NK-92 (cell line): Measurements from ENCODE around the gene FAM180A.
"Not testable (repeated sequence)": the region's sequence is repeated elsewhere in the genome, so short reads cannot be mapped to it uniquely, and the experiment has no call there.

Experiments used
- DNase-seq: peaks from one replicate; lab custom pipeline; 2025; ENCODE audit not compliant: unreplicated experiment; lab: John Stamatoyannopoulos, UW

Gene FAM180A

GRCh38 chr7:135715055-135715522, 33.5 kb downstream of the FAM180A start:
- DNase-seq: no peak

- no peak for DNase-seq
Measured at GRCh38 chr7:135714534-135715009, 34.0 kb downstream of the FAM180A start.

DNA sequence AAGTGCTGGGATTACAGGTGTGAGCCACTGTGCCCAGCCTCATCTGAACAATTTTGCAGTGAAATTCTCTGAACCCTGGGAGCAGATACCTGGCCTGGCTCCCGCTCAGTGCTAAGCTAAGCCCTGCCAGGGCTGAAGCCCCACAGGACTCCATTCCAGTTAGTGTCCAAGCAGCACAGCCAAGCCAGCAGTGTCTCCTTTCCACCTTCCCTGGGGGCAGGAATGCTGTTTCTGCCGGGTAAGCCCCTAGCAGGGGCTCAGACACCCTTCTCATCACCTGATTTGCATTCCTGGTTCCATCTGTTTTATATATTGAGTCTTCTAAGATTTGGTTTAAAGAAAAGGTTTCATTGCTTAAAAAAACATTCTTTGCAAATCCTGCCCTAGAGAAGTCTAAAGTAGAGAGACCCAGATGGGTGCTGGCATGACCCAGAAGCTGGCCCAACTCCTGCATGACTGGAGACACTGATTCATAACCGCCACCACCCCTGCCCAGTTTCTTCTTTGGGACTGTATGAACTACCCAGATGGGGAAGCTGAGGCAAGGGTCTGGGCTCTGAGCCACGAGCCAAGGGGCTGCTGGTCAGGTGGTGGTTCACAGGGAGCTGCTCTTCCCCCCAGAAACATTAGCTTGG, 34.7 kb downstream of the FAM180A start:
- no peak for DNase-seq

DNA sequence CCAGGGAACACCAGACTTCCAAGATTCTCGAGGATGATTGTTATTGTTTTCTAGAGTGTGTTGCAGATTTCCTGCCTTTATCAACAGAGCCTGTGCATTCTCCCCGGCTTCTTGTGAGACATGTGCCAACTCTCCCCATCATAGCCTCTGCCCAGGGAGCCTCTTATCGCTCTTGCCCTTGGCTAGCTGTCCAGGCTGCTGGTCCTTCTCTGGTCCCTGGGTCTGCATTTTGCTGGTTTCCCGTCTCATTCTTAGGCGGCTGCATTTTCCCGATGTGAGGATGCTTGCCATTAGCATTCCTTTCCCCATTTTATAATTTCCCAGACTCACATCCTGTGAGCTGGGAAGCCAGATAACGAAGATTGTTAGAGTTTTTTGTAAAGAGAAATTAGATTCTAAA, 35.8 kb downstream of the FAM180A start:
- no peak for DNase-seq

DNA sequence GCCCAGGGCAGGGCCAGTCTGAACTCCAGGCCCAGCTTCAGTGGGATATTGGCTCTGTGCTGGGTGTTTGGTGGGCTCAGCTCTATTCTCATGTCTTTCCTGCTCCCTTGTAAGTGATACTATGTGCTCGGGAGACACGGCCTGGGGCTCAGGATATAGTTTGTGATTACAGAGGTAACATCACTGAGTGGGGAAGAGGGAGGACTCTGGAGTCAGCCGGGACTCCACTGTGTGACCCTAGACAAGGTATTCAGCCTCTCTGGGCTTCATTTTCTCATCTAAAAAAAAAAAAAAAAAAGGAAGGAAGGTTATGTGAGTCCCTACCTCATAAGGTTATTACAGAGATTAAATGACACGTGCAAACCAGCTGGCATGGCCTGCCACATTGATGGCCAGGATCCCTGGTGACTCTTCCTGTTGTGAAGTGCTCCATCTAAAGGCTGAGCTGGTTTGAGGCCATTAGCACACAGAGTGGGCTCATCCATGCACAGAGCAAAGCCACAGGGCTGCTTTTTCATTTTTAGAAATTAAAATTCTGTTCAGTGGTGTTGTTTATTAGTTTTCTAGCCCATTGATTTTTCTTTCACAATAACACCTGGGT, 36.3 kb downstream of the FAM180A start:
- DNase-seq: no peak

- no peak for DNase-seq
Measured at GRCh38 chr7:135711139-135711469, 37.5 kb downstream of the FAM180A start.

DNA sequence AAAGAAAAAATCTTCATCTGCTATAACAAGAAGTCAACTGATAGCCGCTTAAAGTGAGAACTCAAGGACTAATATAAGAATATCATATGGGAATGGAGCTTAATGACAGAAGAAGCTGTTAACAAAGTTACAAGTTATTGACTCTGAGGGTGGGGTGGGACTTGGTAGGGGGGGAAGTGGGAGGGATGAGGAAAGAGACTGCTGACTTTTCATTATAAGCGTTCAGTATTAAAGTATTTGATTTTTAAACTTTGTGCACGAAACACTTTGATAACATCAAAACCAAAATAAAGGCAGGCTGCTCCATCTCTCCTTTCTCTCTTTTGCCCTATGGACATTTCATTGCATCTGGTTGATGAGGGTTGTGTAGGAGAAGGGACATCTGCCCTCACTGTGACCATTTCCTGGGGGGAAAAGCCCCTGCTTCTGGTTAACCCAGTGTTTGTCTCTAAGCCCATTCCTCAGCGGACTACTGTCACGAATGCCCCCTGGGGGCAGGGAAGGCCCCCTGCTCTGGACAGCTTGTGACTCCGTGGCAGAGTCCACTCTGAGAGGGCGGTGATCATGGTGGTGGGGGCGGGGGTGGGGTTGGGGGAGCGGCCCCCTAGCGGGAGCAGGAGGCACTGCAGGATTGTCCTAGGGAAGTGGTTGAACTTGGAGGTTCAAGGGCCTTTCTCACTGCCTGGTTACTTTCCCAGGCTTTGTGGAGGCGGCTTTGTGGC, 38.0 kb downstream of the FAM180A start:
- DNase-seq: no peak

- DNase-seq: no peak
Measured at GRCh38 chr7:135709508-135709907, 39.1 kb downstream of the FAM180A start.

GRCh38 chr7:135708041-135708440, 40.6 kb downstream of the FAM180A start:
- DNase-seq: no peak

- DNase-seq: no peak
Measured at GRCh38 chr7:135707570-135707966, 41.0 kb downstream of the FAM180A start.

GRCh38 chr7:135706858-135707569, 41.6 kb downstream of the FAM180A start:
- DNase-seq: no peak

DNA sequence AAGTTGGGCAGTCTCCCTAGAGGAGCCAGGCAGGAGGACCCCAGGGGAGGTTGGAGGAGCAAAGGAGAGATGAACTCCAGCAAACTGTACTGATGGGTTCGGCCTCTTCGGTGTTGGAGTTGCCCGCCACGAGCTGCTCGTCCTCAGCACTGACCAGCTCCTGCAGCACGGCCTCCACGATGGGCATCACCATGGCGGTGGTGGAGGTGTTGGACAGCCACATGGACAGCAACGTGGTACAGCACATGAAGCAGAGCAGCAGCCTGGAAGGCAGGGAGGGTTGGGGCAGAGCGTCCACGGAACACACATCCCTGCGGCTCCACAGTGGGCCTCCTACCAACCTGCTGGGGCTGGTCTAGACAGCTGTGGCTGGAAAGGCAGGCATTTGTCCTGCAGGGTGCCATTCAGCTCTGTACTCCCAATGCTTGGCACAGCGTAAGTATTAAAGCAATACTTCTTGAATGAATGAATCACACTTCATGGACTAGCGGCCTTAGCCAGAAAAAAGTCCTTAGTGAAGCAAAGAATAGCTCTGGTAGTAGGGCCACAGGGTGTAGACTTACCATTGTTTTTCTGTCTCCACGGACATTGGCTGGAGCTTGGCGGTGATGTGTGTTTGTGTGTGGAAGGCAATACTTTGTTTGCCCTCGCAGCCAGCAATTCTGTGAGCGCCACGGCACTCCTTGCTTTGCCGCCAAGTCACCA, 42.4 kb downstream of the FAM180A start:
- DNase-seq: no peak

- DNase-seq: no peak
Measured at GRCh38 chr7:135704698-135705097, 43.9 kb downstream of the FAM180A start.

DNA sequence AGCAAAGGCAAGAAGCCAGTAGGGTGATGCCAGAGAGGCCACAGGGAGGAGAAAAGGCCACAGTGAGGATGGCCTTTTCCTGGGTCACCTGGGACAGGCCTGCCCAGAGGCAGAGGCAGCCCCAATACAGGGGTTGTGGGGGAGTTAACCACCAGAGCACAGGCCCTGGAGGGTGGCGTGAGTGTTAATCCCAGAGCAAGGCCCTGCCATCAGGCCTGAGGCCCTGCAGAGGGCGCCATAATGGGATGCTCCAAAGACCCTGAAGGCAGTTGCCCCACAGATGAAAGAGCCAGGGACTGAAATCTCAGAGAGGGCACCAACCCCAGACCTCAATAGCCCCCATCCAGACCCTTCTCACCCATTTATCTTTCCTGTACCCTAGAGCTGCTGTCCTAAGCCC, 44.5 kb downstream of the FAM180A start:
- DNase-seq: no peak

- no peak for DNase-seq
Measured at GRCh38 chr7:135697276-135698049, 51.1 kb downstream of the FAM180A start.

GRCh38 chr7:135693558-135693957, 55.1 kb downstream of the FAM180A start:
- no peak for DNase-seq

GRCh38 chr7:135692606-135693005, 56.0 kb downstream of the FAM180A start:
- not testable (repeated sequence) for DNase-seq

- DNase-seq: no peak
Measured at GRCh38 chr7:135692055-135692454, 56.6 kb downstream of the FAM180A start.

- no peak for DNase-seq
Measured at GRCh38 chr7:135690566-135690965, 58.0 kb downstream of the FAM180A start.

DNA sequence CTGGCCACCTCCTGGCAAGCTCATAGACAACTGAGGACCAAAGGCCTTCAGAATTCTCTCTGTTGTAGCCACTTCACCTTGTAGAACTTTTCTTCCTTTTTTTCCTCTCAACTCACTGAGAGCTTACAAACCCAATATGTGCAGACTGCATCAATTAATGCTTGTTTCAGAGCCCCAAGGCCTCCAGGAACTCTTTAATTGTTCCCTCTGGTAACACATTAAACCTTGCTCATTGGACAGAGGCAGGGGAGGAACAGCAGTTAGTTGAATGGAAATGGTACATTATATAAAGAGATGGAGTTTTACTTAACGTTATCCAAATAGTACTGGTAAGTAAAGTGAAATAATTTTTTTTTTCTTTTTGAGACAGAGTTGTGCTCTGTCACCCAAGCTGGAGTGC, 61.1 kb downstream of the FAM180A start:
- DNase-seq: no peak
